C4-2B (cell line): ENCODE data around the gene SETDB1.
"Not testable (repeated sequence)": the region's sequence is repeated elsewhere in the genome, so short reads cannot be mapped to it uniquely, and the experiment has no call there.

ENCODE experiments used
- H3K27ac ChIP-seq: fragments of 450-650 bp; 2 replicates; pipeline ENCODE4 v1.5.1; 2017
- CTCF ChIP-seq: fragments of 450-650 bp; conservative IDR thresholded peaks from 2 replicates; pipeline ENCODE4 v1.5.1; 2017; ENCODE audit warnings: mild to moderate bottlenecking
- ZFX ChIP-seq: fragments of 450-650 bp; IDR thresholded peaks from 2 replicates; pipeline ENCODE4 v1.6.1; 2017

Gene SETDB1

GRCh38 chr1:150926097-150926741, at the start of gene SETDB1:
TSS of gene SETDB1 (plus strand) at chr1:150926363. CDS start at chr1:150927715, 1,352 bp downstream.
- peak; percentile 8; the same call in 1 of the 2 replicates for TF ChIP-seq CTCF
- no peak for TF ChIP-seq ZFX
- H3K27ac ChIP-seq: peak within 1 kb of the TSS; percentile 81

DNA sequence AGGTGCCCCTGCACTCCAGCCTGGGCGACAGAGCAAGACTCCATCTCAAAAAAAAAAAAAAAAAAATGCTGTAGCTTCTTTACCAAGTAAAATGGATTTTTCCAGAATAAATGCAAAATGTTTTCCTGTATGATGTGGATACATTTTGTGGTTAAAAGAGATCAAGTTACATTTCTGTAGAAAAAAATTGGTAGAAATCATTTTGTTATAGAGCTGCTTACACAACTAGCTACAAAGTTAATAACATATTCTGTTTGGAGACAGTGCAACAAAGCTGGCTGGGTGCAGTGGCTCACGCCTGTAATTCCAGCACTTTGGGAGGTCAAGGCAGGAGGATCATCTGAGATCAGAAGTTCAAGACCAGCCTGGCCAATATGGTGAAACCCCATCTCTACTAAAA, 47.2 kb upstream of the SETDB1 start:
- H3K27ac ChIP-seq: not testable (repeated sequence)

DNA sequence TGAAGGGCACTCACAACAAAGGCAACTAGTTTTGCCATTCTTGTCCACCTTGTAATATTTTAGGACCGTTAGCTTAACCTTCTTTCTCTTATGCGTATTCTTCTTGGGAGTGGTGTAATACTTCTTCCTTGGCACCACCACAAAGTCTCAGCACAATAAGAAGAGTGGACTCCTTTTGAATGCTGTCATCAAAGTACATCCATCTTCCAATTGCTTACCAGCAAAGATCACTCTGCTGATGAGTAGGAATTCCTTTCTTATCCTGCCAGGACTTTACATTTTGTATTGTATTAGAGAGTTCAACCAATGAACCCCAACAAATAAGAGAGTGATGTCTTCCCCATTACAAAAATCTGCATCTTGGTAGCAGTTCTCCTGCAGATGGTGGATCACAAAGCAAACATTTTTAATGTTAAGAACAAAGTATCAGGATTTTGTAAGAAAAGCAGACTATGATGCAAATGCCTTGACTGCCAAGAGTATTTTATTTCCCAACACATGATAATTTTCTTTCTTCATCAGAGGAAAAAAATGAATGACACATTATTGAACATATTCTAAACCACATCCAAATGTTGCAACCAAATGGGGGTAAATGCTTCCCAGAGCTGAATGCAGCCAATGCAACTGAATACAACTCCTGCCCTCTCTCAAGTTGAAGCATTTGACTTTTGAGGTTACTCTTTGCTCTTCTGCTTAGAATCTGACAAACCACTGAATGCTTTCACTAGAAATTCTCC, 44.7 kb upstream of the SETDB1 start:
- TF ChIP-seq ZFX: no peak
- TF ChIP-seq CTCF: no peak
- H3K27ac ChIP-seq: no peak overlapping the region

DNA sequence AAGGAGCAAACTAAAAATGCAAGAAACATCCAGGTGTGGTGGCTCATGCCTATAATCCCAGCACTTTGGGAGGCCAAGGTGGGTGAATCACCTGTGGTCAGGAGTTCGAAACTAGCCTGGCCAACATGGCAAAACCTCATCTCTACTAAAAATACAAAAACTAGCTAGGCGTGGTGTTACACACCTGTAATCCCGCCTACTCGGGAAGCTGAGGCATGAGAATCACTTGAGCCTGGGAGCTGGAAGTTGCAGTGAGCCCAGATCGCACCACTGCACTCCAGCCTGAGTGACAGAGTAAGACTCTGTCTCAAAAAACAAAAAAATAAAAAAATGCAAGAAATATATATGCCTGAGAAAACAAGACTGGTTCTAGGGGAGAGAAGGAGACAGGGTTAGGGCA, 43.0 kb upstream of the SETDB1 start:
- not testable (repeated sequence) for H3K27ac ChIP-seq

GRCh38 chr1:150887018-150887417, 39.1 kb upstream of the SETDB1 start, which contains the start of gene CTXND2:
TSS of gene CTXND2 (plus strand) at chr1:150887136. CDS start at chr1:150912315, 25,179 bp downstream.
- H3K27ac ChIP-seq: no peak within 1 kb of the TSS
- no peak for TF ChIP-seq ZFX
- TF ChIP-seq CTCF: no peak

DNA sequence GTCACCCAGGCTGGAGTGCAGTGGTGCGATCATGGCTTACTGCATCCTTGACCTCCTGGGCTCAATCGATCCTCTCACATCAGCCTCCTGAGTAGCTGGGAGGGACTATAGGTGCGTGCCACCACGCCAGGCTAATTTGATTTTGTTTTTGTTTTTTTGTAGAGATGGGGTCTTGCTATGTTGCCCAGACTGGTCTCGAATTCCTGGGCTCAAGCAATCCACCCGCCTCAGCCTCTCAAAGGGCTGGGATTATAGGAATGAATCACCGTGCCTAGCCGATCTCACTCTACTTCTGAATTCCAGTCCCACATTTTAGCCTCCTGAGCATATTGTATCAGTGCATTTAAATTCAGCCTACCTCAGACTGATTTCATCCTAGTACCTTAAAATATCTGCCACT, 37.4 kb upstream of the SETDB1 start:
- TF ChIP-seq CTCF (no peak), ZFX (no peak)

GRCh38 chr1:150890033-150890416, 36.1 kb upstream of the SETDB1 start:
- H3K27ac ChIP-seq: no peak overlapping the region
- no peak for TF ChIP-seq ZFX
- no peak for TF ChIP-seq CTCF

More for the DNA sequence above, 37.4 kb upstream of the SETDB1 start:
- no peak overlapping the region for H3K27ac ChIP-seq

DNA sequence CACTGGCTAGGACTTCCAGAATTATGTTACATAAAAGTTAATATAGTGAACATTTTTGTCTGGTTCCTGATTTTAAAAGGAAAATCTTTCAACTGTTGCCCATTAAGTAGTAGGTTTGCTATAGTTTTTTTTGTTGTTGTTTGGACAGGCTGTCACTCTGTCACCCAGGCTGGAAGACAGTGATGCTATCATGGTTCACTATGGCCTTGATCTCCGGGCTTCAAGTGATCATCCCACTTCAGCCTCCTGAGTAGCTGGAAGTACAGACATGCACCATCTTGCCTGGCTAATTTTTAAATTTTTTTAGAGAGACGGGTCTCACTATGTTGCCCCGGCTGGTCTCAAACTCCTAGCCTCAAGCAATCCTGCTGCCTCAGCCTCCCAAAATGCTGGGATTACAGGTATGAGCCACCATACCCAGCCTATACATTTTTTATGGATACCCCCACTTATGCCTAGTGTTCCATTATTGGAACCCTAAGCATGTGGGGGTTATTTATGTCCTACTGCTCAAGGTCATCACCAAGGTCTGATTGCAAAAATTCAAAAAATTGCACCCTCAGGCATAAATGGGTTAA, 32.7 kb upstream of the SETDB1 start:
- H3K27ac ChIP-seq: no peak overlapping the region
- TF ChIP-seq CTCF (no peak), ZFX (no peak)
